Astrocyte of the spinal cord (primary cell): ENCODE data around the gene OR2W3.

Experiments
- DNase-seq: peaks from one replicate; pipeline ENCODE4 v3.0.0; 2011; ENCODE audit warnings: low read depth, low spot score
- H3K4me3 ChIP-seq: 2 replicates; pipeline ENCODE4 v1.5.1; 2011; ENCODE audit warnings: low read depth, mild to moderate bottlenecking, low read length, moderate library complexity
- in situ Hi-C: cut with HindIII; loops from 2 replicates; pipeline ENCODE4 v1.10.0; 2017; ENCODE audit warnings: low sequenced_read_pairs
- TF ChIP-seq, protein P1 (sequence below): IDR thresholded peaks from 2 replicates; pipeline ENCODE4 v1.5.1; 2012; ENCODE audit warnings: low read depth, mild to moderate bottlenecking, low read length, inconsistent platforms

The OR2W3 gene

DNA sequence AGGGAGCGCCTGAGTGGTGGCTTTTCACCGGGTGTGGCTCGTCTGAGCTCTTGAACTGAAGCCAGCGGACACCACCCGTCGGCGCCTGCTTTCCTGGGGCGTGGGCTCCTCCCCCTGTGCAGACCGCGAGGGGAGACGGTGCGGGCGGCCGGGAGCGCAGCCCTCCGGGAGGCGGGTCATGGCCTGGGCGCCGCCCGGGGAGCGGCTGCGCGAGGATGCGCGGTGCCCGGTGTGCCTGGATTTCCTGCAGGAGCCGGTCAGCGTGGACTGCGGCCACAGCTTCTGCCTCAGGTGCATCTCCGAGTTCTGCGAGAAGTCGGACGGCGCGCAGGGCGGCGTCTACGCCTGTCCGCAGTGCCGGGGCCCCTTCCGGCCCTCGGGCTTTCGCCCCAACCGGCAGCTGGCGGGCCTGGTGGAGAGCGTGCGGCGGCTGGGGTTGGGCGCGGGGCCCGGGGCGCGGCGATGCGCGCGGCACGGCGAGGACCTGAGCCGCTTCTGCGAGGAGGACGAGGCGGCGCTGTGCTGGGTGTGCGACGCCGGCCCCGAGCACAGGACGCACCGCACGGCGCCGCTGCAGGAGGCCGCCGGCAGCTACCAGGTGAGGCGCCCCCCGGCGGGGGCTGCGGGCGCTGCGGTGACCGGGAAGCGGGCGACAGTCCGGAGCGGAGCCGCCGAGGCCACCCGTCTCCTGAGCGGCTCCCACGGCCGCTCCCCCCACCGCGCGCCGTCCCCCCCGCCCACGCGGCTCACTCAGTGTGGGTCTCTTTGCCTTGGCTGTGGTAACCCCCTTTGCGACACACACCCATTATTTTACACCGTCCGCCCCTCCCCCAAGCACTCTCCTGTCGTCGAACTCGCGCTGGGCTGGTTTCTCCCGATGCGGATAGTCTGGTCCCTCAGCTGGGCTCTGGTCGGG, 38.1 kb upstream of the OR2W3 start, which contains the start of gene TRIM58:
Gene TRIM58 (plus strand): TSS at position 119 of the 916 bp plus-strand sequence. CDS start 60 bp downstream, at position 179.
- in situ Hi-C loops = no loop called here
- TF ChIP-seq, protein P1, sequence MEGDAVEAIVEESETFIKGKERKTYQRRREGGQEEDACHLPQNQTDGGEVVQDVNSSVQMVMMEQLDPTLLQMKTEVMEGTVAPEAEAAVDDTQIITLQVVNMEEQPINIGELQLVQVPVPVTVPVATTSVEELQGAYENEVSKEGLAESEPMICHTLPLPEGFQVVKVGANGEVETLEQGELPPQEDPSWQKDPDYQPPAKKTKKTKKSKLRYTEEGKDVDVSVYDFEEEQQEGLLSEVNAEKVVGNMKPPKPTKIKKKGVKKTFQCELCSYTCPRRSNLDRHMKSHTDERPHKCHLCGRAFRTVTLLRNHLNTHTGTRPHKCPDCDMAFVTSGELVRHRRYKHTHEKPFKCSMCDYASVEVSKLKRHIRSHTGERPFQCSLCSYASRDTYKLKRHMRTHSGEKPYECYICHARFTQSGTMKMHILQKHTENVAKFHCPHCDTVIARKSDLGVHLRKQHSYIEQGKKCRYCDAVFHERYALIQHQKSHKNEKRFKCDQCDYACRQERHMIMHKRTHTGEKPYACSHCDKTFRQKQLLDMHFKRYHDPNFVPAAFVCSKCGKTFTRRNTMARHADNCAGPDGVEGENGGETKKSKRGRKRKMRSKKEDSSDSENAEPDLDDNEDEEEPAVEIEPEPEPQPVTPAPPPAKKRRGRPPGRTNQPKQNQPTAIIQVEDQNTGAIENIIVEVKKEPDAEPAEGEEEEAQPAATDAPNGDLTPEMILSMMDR = peak; percentile 24
- peak within 1 kb of the TSS; percentile 46 for H3K4me3 ChIP-seq
- peak; percentile 23 for DNase-seq

DNA sequence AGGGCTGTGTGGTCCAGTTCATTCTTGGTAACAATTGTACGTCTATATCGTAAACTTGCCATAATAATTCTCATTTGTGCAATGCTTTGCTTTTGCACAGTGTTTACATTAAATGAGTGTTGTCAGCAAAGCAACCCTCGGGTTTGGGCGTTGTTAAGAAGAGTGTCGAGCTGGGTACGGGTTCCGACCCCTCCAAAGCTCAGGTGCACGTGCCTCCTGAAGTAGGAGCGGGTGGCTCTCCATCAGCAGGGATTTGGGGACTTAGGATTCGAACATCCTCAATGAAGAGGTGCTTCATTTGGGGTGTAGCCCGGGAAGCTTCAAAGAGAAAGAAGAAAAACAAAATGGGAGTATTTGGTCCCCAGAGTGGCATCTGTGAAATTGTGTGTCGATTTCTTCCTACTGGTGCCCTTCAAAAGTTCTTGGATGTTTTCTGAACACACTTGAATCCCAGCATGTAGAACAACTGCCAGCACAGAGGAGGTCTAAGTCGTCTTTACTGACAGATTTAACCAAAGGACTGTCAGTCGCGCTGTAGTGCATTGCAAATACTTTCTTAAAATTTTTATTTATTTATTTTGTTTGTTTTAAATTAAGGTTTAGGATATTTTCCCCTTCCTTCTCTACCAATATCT, 37.3 kb upstream of the OR2W3 start:
- in situ Hi-C loops = no loop called here
- TF ChIP-seq, protein P1 = no peak
- H3K4me3 ChIP-seq = peak overlapping the region; percentile 46
- DNase-seq = no peak

DNA sequence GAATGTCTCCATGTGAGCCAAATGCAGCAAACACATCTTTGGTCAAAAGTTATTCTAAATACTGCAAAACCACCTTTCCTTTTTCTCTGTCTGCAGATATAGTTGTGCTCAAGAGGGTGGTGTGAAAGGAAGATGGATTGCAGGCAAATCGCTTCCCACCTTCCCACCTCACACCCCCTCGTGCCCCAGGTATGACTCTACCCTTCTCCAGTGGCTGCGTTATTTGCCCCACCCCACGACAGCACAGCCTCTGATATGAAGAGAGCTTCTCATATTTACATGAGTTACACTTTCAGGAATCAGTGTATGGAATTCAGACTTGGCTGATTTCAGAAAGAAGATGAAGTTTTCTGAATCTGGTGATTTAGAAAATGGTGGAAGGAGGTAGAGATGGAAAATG, 32.6 kb upstream of the OR2W3 start:
- TF ChIP-seq, protein P1 = no peak
- no peak overlapping the region for H3K4me3 ChIP-seq
- DNase-seq = no peak
- in situ Hi-C loops = no loop called here

DNA sequence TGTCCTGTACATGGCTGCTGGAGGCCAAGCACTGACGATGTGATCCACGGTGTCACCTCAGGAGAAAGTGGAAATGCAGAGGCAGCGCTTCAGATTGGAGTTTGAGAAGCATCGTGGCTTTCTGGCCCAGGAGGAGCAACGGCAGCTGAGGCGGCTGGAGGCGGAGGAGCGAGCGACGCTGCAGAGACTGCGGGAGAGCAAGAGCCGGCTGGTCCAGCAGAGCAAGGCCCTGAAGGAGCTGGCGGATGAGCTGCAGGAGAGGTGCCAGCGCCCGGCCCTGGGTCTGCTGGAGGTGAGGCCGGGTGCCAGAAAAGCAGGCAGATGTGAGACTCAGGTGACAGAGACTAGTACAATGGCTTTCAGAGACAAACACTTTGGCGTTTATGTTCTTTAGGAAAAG, 30.7 kb upstream of the OR2W3 start:
- no peak for DNase-seq
- TF ChIP-seq, protein P1 = no peak
- in situ Hi-C loops = no loop called here
- H3K4me3 ChIP-seq = no peak overlapping the region

DNA sequence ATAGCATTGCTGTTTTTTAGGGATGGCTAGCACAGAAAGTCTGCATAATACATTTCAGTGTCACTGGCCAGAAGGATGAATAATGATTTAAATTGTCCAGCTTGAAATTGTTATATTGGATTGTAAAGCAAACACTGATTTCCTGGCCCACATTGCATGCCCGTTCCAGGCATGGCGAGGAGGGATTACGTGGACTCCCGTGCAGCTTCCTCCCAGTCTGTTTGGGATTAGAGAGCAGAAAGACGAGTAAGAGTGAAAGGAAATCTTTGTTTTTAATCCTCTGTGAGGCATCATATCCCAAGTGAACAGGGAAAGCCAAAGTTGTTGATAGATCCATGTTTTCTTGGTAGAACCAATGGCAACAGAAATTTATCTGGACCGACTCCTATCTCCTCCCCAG, 30.0 kb upstream of the OR2W3 start:
- TF ChIP-seq, protein P1 = no peak
- no peak overlapping the region for H3K4me3 ChIP-seq
- no peak for DNase-seq
- in situ Hi-C loops = no loop called here

DNA sequence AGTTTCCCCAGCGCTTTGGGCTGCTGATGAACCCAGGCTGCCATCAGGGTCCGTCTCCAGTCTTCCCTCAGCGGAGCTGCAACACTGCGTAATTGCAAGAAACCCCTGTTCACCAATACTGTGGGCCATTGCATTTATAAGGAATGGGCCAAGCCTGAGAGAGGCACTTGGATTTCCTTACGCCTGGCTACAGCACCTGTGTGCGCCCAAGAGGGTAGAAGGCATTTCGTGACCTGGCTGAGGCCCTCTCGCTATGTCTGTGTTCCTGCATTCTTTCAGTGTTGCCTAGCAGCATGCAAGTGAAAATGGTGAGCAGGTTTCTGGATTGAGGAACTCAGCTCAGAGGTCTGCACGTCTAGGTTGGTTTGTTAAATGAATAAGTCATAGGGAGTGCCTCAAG, 12.0 kb upstream of the OR2W3 start:
- no peak overlapping the region for H3K4me3 ChIP-seq
- TF ChIP-seq, protein P1 = no peak
- no peak for DNase-seq
- in situ Hi-C loops = no loop called here
